ENCODE results near the gene CDKN2C. TPM values are rescaled to one million over a fixed set of nuclear protein-coding genes. Genes with fewer than 3 reads are reported as not detected.

Gene CDKN2C
- total and polyA plus RNA-seq, 2 experiments from 2014 or later: not detected

DNA sequence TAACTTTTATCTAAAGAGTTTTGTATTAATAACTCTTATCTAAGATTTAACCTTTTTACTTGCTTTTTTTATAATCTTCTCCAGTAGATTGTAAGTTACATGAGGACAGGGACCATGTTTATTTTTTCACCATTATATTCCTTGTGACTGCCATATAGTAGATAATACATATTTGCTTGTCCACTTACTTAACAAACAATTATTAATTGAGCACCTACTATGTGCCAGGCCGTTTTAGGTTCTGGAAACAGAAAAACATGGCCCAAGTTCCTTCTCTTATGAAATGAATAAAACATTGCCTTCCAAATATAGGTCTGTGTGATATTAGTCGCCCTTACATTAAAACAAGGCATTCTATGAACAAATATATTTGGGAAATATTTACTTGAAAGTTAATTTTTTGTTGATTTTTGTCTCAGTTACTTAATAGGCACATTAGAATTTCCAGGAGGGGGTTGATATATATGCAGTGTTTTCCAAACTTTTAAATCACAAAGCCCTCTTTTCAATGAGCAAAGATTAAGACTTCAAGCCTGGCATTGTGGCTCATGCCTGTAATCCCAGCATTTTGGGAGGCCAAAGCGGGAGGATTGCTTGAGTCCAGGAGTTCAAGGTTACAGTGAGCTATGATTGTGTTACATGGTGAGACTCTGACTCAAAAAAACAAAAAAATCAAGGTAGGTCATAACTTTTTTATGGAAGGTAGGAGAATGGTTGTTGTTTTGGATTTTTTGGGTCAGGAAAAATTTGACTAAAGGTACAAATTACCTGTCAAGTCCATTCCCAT, 22.7 kb downstream of the CDKN2C start:
- no peak for ATAC-seq
- H3K9me2 ChIP-seq (ENCODE audit: insufficient read depth): no peaks in the 10 kb centered on the region
- Mint-ChIP-seq H3K4me1 (no peaks in the 10 kb centered on the region), H3K27ac (no peak overlapping the region), H3K36me3 (ENCODE audit: low read depth) (no peaks in the 10 kb centered on the region), H3K4me3 (no peak overlapping the region), H3K27me3 (ENCODE audit: insufficient read depth, low read depth, poor library complexity) (no peaks in the 10 kb centered on the region), H3K9me3 (no peaks in the 10 kb centered on the region)
- H3K79me2 ChIP-seq (replicated peaks; ENCODE audit: insufficient read depth): no peaks in the 10 kb centered on the region
- H3K4me3 ChIP-seq: no peak overlapping the region
- H3K36me3 ChIP-seq (ENCODE audit: insufficient read depth): no peaks in the 10 kb centered on the region
- TF ChIP-seq EZH2phosphoT487 (IDR thresholded peaks at IDR 0.05; ENCODE audit: unreplicated experiment) (no peak), ZNF114 (CRISPR knock-in tag; IDR thresholded peaks at IDR 0.05) (no peak)
- H3K4me1 ChIP-seq (ENCODE audit: insufficient read depth): no peaks in the 10 kb centered on the region
- no peak for DNase-seq (ENCODE audit: low spot score)
- H3K27me3 ChIP-seq (ENCODE audit: insufficient read depth): no peaks in the 10 kb centered on the region
- no peak overlapping the region for H2AFZ ChIP-seq
- H3K27ac ChIP-seq (ENCODE audit: low read depth): no peak overlapping the region
- H3F3A ChIP-seq (replicated peaks; ENCODE audit: low read depth): no peaks in the 10 kb centered on the region
- no peaks in the 10 kb centered on the region for H4K20me1 ChIP-seq (replicated peaks; ENCODE audit: insufficient read depth)
- H3K4me2 ChIP-seq: no peak overlapping the region

- no peaks in the 10 kb centered on the region for H3F3A ChIP-seq (replicated peaks; ENCODE audit: low read depth)
- H3K4me1 Mint-ChIP-seq: no peaks in the 10 kb centered on the region
- no peaks in the 10 kb centered on the region for H3K27me3 Mint-ChIP-seq (ENCODE audit: insufficient read depth, low read depth, poor library complexity)
- TF ChIP-seq STAT1 (IDR thresholded peaks at IDR 0.05; ENCODE audit: unreplicated experiment) (no peak), REST (IDR thresholded peaks at IDR 0.05; ENCODE audit: unreplicated experiment) (no peak), ZNF114 (CRISPR knock-in tag; IDR thresholded peaks at IDR 0.05) (no peak), JUNB (IDR thresholded peaks at IDR 0.05; ENCODE audit: unreplicated experiment) (no peak), CREB1 (CRISPR knock-in tag; IDR thresholded peaks at IDR 0.05; ENCODE audit: low read depth) (no peak), POLR2AphosphoS5 (IDR thresholded peaks at IDR 0.05; ENCODE audit: low read depth) (no peak), EZH2phosphoT487 (IDR thresholded peaks at IDR 0.05; ENCODE audit: unreplicated experiment) (no peak)
- TF ChIP-seq, protein P1, sequence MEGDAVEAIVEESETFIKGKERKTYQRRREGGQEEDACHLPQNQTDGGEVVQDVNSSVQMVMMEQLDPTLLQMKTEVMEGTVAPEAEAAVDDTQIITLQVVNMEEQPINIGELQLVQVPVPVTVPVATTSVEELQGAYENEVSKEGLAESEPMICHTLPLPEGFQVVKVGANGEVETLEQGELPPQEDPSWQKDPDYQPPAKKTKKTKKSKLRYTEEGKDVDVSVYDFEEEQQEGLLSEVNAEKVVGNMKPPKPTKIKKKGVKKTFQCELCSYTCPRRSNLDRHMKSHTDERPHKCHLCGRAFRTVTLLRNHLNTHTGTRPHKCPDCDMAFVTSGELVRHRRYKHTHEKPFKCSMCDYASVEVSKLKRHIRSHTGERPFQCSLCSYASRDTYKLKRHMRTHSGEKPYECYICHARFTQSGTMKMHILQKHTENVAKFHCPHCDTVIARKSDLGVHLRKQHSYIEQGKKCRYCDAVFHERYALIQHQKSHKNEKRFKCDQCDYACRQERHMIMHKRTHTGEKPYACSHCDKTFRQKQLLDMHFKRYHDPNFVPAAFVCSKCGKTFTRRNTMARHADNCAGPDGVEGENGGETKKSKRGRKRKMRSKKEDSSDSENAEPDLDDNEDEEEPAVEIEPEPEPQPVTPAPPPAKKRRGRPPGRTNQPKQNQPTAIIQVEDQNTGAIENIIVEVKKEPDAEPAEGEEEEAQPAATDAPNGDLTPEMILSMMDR (conservative IDR thresholded peaks at IDR 0.05; ENCODE audit: low read depth in 2 of 2): no peak
- TF ChIP-seq, protein P2, sequence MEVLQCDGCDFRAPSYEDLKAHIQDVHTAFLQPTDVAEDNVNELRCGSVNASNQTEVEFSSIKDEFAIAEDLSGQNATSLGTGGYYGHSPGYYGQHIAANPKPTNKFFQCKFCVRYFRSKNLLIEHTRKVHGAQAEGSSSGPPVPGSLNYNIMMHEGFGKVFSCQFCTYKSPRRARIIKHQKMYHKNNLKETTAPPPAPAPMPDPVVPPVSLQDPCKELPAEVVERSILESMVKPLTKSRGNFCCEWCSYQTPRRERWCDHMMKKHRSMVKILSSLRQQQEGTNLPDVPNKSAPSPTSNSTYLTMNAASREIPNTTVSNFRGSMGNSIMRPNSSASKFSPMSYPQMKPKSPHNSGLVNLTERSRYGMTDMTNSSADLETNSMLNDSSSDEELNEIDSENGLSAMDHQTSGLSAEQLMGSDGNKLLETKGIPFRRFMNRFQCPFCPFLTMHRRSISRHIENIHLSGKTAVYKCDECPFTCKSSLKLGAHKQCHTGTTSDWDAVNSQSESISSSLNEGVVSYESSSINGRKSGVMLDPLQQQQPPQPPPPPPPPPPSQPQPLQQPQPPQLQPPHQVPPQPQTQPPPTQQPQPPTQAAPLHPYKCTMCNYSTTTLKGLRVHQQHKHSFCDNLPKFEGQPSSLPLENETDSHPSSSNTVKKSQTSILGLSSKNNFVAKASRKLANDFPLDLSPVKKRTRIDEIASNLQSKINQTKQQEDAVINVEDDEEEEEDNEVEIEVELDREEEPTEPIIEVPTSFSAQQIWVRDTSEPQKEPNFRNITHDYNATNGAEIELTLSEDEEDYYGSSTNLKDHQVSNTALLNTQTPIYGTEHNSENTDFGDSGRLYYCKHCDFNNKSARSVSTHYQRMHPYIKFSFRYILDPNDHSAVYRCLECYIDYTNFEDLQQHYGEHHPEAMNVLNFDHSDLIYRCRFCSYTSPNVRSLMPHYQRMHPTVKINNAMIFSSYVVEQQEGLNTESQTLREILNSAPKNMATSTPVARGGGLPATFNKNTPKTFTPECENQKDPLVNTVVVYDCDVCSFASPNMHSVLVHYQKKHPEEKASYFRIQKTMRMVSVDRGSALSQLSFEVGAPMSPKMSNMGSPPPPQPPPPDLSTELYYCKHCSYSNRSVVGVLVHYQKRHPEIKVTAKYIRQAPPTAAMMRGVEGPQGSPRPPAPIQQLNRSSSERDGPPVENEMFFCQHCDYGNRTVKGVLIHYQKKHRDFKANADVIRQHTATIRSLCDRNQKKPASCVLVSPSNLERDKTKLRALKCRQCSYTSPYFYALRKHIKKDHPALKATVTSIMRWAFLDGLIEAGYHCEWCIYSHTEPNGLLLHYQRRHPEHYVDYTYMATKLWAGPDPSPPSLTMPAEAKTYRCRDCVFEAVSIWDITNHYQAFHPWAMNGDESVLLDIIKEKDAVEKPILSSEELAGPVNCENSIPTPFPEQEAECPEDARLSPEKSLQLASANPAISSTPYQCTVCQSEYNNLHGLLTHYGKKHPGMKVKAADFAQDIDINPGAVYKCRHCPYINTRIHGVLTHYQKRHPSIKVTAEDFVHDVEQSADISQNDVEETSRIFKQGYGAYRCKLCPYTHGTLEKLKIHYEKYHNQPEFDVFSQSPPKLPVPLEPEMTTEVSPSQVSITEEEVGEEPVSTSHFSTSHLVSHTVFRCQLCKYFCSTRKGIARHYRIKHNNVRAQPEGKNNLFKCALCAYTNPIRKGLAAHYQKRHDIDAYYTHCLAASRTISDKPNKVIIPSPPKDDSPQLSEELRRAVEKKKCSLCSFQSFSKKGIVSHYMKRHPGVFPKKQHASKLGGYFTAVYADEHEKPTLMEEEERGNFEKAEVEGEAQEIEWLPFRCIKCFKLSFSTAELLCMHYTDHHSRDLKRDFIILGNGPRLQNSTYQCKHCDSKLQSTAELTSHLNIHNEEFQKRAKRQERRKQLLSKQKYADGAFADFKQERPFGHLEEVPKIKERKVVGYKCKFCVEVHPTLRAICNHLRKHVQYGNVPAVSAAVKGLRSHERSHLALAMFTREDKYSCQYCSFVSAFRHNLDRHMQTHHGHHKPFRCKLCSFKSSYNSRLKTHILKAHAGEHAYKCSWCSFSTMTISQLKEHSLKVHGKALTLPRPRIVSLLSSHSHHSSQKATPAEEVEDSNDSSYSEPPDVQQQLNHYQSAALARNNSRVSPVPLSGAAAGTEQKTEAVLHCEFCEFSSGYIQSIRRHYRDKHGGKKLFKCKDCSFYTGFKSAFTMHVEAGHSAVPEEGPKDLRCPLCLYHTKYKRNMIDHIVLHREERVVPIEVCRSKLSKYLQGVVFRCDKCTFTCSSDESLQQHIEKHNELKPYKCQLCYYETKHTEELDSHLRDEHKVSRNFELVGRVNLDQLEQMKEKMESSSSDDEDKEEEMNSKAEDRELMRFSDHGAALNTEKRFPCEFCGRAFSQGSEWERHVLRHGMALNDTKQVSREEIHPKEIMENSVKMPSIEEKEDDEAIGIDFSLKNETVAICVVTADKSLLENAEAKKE (CRISPR knock-in tag; IDR thresholded peaks at IDR 0.05): no peak
Observed at GRCh38 chr1:50993645-50994044, 23.6 kb downstream of the CDKN2C start.

More at GRCh38 chr1:50993645-50994044, 23.6 kb downstream of the CDKN2C start:
- no peak for DNase-seq (ENCODE audit: low spot score)
- Histone ChIP-seq H3K4me3 (no peak overlapping the region), H3K9me2 (ENCODE audit: insufficient read depth) (no peaks in the 10 kb centered on the region), H3K27ac (ENCODE audit: low read depth) (no peak overlapping the region), H3K4me1 (ENCODE audit: insufficient read depth) (no peaks in the 10 kb centered on the region), H3K4me2 (no peak overlapping the region), H2AFZ (no peak overlapping the region), H3K79me2 (replicated peaks; ENCODE audit: insufficient read depth) (no peaks in the 10 kb centered on the region), H4K20me1 (replicated peaks; ENCODE audit: insufficient read depth) (no peaks in the 10 kb centered on the region), H3K36me3 (ENCODE audit: insufficient read depth) (no peaks in the 10 kb centered on the region), H3K27me3 (ENCODE audit: insufficient read depth) (no peaks in the 10 kb centered on the region)
- no peak overlapping the region for H3K27ac Mint-ChIP-seq
- ATAC-seq: no peak
- H3K36me3 Mint-ChIP-seq (ENCODE audit: low read depth): no peaks in the 10 kb centered on the region
- H3K4me3 Mint-ChIP-seq: no peak overlapping the region
- no peaks in the 10 kb centered on the region for H3K9me3 Mint-ChIP-seq
